Activated CD8-positive, alpha-beta memory T cell treated with anti-CD3 and anti-CD28 coated beads, Interleukin-2, amount 50 U/mL, for 24 hours (primary cell): ENCODE data around the gene AUTS2.

Experiments
- DNase-seq: peaks from one replicate; pipeline ENCODE4 v3.0.0-alpha.2; 2020; ENCODE audit errors: extremely low read depth

Gene AUTS2

DNA sequence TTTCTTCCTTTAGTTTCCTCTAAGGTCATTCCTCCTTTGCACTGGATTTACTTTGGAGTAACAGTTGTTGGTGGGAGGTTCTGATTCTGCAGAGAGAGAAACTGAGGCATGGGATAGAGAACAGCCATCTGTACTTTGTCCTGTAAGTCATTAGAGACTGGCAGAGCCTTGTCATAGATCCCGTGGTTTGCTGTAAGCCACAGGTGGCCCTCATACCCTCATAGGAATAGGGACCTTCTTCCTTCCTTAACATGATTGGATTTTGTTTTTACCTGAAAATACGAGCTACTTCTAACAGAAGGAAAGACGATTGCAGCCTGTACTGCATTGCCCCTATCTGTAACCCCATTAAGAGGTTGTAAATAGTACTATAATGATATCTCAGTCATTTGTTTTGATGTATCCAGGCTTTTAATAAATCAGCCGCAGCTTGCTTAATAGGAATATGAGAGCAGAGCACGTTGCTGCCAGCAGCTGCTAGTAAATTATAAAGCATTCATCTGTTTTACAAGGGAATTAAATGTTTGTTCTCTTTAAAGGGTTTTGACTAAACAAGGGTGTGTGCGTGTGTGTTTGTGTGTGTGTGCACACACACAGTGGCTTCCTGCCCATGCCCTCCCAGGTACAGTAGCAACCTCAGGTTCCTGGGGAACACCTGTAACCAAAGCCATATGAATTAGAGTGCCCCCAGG is 249.8 kb downstream of the AUTS2 start:
- DNase-seq = no peak

DNA sequence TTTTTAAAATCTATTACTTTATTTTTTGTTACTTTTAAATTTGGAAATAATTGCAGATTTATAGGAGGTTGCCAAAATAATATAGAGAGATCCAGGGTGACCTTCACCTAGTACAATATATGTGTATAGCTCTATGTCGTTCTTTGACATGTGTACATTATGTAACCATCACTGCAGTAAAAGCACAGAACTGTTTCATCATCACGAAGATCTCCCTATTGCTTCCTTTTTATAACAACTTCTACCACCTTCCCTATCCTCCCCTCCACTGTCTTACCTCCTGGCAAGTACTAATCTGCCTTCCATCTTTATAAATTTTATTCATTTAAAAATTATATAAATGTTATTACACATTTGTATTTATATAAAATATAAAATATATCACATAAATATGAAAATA is 251.0 kb downstream of the AUTS2 start:
- no peak for DNase-seq

DNA sequence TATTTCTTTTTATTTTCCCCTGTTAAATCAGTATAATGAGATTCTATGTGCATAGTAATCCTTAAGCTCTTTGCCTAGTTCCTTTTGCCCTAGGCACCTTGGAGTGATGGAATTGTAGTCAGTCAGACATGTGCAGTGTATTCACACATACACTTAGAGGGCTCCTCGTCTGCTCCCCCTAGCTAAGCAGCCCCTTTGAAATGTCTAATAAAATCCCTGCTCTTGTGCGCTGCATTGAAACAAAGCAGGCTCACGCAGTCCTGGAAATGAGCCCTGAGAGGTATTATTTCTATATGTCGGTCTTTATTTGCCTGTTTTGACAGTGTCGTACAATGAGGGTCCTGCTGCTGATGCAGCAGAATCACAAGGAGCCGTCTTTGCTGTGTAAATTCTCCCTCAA is 258.7 kb downstream of the AUTS2 start:
- DNase-seq = no peak

DNA sequence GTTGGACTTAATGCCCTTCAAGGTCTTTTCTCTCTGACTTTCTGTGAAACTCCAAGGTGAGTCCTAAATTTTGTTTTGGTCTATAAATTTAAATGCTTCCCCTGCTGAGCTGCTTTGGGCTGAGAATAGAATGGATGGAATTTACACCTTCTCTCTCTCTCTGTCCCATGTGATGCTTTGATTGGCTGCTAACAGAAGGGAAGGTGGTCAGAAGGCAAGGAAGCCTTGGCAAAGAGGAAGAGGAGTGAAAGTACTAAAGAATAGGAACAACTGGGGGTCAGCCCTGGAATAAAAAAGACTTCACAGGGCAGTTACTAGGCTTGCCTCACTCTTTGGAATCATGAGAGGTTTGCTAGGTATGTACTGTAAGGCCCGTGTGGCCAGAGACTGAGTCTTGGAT is 260.2 kb downstream of the AUTS2 start:
- no peak for DNase-seq

DNA sequence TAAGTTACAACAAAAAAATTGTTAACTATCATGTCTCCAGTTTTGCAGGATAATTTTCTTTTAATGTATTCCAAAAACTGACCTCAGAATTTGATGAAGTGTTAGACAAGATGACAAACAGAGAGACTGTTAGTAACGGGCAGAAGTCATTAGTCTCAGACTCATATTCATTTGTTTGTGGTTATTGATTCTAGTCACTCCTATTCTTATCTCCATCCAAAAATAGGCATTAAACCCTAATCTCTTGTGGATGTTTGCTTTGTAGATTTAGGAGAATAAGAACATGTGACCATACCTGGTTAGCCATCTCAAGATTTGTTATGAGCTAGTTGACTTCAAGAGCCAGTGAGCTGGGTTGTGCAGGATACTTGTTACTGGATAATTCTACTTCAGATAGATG is 261.1 kb downstream of the AUTS2 start:
- no peak for DNase-seq

DNA sequence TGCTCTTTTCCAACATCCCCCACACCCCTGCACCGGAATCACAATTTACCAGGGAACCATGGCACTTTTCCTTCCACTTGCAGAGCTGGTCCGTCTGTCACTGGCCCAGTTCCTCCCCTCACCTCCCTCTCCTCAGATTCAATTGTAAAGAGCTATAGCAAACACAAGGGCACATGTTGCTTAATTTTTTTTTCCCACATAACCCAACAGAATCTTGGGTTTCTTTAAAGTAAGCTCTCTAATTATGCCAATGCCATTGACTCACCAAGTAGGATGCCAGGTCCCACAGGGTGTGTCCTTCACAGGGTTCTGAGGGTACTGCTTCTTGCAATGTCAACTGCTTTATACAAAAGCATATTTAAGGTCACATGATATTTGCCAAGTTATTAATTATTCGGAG is 262.2 kb downstream of the AUTS2 start:
- DNase-seq = no peak

DNA sequence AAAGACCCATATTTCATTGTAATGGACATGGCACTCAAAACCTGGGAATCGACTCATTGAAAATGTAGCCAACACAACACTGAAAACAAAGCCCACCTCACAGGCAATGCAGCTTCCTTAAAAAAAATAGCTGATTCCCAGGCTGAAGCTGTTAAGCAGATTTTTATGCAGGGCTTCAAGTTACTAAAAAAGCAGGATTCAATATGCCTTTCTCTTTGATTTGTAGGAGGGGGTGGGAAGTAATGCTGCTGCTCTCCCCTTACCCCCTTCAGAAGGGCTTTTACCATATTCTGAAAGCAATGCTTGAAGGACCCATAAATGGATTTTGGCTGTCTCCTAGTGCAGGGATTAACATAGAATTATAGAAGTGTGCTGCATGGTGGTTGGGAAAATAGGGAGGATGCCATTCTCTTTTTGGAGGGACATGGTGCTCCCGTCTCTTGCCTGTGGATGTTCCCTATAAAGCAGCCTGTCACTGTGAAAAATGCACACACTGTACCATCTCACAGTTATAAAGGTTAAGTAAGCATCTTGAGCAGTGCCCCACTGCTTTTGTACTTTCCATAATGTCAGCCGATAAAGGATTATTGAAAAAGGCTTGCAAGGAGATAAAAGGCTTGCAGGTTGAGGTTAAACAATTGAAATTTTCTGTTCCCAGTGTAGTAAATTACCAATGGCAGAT is 262.8 kb downstream of the AUTS2 start:
- no peak for DNase-seq

DNA sequence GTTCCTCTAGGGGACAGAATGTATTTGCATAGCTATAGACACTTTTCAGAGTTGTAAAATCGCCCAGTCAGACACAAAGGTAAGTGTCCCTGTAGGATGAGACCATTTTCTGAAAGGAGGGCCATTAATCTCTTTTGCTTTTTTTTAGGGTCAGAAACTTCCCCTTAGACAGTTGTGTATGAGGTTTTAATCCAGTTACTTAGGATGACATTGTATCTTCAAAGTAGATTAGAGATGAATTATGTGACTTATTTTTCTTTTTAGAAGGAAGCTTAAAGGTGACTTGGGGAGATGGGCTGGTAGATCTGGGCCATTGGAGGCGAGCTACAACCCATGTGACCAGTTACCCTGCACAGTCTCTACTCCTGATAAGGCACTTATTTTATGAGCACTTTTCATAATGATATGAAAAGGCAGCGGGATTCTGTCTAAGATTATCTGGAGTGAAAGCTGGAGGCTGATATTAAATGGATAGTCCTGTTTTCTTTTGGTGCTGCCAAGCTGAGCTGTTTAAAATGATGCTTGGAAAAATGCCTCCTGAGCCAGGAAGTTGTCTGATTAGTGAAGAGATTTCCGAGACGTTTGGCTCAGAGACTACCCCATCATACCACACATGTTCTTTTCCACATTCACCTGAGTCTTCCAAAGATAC is 264.3 kb downstream of the AUTS2 start:
- no peak for DNase-seq

DNA sequence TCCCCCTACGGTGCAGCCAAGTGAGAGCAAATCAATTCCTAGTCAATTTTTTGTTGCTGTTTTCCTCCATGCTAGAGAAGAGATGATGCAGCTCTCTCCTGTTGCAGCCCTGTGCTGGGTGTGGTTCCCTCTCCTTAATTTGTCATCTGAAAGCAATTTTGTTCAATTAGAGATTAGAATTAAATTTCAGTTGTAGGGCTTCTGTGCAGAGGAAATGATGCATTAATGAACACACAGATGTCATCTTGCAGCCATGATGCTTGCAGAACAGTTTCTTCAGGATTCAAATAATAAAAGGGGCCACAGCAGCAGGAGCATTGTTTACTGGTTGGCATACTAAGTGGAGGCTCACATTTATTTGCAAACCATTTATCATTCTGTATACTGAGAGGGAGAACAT is 266.0 kb downstream of the AUTS2 start:
- no peak for DNase-seq

DNA sequence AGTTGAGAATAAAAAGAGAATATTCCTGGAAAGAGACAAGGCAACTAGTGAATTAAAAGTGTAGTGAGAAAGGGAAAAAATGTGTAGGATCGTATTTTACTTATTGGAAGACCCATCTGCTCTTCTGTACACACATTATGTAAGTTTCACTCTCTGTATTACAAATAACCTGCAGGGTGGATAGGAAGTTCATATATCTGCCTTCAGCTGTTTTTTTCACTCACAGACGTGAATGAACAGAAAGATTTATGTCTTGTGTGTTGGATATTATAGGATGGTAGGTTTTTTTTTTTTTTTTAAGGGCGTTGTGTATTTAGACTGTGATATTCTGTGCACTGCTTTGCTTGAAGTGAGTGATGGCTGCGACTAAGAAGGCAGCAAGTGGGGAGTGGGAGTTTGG is 266.5 kb downstream of the AUTS2 start:
- no peak for DNase-seq

DNA sequence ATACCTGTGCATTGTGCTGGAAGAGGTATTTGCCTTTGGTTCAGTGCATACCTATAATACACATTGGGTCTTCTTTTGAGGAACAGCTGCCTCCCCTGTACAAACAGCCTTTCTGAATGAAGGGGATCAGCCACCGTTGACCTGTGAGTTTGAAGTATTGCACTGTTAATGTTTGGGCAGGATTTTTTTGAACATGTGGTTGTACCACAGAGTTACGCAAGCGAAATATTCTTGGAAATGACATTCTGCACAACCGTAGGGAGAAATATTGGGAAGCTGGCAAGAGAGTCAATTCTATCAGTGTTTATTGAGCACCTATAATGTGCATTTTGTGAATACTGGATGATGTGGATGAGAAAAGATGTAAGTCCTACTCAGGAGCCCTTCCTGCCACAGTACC is 270.6 kb downstream of the AUTS2 start:
- DNase-seq = no peak

DNA sequence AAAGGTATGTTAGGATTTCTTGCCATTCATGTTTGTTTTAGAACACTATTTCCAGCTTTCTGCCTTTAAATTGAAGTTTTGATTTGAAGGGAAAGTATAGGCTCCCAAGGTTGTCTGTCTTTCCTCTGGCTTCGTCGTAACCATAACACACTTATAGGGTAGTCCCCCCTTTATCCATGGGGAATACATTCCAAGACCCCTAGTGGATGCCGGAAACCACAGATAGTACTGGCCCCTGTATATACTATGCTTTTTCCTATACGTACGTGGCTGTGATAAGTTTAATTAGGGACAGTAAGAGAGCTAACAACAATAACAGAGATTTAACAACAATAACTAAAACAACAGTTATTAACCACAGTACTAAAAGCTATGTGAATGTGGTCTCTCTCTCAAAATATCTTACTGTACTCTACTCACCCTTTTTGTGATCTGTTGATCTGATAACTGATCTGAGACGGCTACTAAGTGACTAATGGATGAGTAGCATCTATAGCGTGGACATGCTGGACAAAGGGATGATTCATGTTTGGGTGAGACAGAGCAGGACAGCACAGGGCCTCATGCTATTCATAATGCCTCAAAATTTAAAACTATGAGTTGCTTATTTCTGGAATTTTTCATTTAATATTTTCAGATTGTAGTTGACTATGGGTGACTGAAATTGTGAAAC is 273.1 kb downstream of the AUTS2 start:
- DNase-seq = no peak

DNA sequence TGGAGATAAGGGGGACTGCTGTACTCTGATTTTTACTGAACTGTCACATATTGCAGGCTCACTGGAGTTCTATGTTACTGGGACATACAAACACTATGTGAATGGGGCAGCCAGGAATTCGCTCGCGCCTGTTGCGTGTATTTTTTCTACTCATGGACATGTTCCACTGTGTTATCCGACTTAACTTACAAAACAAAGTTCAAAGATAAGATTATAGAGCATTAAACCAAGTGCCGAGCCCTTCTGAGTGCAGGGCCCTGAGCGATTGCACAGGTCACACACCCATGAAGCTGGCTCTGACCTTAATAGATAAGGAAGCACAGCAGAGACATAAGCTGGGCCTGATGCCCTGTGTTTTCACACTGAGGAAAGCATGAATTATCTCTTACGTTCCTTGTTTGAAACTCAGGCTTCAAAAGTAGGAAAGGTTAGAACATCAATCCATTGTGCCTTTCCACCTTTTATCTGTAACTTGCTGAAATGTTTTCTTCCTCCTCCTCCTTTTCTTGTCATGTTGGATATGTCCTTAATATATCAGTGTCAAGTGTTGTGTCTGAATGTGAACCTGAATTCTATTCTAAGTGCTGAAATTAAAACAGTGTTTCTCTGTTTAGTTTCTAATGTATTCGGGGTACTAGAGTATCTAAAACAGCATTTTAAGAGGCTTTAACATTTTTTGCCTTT is 273.8 kb downstream of the AUTS2 start:
- no peak for DNase-seq

DNA sequence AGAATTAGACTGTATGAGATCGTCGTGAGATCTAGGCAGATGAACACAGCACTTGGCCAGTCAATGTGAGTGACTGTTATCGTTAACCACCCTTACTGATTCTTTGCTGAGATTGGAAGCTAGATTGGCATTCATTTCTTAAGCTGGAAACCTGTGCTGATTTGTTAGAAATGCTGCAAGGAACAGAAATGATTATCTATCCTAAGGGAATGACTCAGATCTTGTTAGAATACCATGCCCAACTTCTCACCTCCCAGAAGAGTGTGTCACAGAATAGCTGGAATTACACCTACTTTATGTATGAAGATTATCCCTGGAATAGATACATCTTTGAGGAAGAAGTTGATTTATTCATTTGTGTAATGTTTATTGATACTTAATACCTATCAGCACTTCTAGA is 275.2 kb downstream of the AUTS2 start:
- DNase-seq = no peak

DNA sequence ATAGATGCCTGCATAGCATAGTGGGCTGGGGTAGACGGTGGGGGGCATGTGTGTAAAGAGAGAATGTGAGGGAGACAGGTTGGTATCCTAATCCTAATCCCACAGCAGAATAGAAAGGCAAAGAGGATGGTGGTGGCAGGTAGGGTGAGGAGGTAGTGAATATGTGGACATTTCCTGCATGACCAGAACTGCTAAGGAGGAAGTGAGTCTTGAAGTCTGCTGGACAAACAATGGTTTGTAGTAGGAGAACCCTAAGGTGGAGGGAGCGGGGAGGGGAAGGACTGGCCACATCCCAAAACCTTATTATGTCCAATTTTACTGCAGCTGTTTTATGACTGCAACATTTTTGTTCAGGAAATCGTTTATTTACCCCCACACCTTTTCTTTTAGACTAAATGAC is 279.7 kb downstream of the AUTS2 start:
- no peak for DNase-seq

DNA sequence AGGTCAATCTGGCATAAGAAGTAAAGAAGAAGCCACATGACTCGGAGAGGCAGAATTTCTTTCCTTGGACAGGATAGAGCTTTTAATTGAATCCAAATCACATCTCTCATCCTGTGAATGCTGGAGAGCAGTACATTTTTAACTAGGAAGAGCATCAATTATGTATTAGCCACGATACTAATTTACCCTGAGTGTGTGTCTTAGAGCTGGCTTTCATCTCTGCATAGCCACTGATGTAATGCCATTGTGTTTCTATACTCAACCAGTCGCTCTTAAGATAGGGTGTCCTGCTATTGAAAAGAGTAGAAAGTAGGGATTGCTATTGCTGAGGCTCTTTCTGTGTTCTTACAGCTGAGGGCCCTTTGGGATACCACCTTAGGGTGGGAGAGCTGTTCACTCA is 280.3 kb downstream of the AUTS2 start:
- no peak for DNase-seq

DNA sequence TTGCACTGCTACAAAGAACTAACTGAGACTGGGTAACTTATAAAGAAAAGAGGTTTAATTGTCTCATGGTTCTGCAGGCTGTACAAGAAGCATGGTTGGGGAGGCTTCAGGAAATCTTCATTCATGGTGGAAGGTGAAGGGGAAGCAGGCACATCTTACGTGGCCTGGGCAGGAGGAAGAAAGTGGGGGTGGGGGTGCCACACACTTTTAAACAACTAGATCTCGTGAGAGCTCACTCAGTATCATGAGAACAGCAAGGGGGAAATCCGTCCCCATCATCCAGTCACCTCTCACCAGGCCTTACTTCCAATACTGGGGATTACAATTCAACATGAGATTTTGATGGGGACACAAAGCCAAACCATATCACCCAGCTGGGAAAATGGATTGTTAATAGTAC is 281.7 kb downstream of the AUTS2 start:
- no peak for DNase-seq

DNA sequence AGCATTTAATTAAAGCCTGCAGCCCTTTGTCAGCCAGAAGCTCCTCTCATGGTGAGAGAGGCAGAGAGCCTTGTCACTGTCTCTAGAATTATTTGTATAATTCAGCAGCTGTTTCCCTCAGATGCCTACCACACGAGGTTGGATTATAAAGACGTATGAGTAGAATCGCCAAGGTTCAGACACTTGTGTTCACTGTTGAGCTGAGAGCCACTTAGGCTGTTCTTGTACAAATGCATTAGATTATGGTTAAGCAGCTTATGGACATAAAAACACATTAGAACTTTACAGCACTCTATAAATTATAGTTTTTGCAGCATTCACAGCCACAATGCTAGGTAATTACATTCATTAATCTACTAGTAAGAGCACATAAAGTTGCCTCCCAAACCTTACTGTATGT is 282.6 kb downstream of the AUTS2 start:
- DNase-seq = no peak

DNA sequence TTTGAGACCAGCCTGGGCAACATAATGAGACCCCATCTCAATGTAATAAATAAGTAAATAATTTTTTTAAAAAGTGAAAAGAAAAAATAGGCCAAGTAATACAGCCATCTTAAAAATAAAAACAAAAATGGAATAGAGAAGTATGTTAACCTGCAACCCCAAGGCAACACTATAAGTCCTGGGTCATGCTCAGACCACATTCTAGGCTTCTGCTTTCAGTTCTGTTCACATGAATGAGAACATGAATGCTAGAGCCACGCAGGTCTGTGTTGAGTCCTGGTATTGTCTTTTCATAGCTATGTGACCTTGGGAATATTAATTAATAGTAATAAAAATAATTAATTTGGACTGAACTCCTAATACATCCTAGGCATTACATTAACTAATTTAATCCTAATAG is 284.0 kb downstream of the AUTS2 start:
- no peak for DNase-seq

DNA sequence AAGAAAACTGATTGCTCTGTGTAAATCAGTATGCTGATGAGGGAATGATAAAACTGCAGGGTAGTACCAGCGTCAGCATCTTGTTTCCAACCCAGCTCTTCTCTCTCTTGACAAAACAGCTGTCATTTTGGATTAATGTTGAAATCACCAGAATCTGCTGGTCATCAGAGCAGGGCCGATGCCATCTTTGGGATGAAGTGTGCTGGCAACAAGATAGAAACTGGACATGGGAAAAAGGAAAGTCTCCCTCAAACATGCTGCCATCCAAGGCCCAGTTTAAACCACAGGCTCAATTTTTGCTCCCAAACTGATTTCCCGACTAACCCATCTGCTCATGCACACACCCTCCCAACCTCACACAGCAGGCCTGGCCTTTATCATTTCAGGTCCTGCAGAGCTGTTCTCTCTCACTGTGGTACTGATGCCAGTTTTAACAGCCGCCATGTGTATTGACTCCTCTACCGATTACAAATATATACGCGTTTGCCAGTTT is 285.2 kb downstream of the AUTS2 start:
- DNase-seq = no peak

DNA sequence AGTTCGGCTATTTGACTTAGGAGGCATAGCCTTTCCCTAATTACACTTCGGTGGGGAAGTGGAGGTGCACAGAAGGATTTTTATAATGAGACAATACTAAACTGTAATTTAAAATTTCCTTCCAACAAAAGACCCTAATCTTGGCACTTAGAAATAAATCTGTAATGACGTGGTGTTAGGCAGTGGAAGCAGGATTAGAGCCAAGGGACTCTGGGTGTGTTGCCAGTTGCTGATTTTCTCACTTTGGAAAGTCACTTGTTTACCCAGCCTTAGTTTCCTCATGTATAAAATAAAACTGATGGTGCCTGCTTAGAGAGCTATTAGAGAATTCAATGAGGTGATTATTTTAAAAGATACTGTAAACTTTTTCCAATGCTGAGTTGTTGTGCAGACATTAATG is 287.2 kb downstream of the AUTS2 start:
- DNase-seq = no peak

DNA sequence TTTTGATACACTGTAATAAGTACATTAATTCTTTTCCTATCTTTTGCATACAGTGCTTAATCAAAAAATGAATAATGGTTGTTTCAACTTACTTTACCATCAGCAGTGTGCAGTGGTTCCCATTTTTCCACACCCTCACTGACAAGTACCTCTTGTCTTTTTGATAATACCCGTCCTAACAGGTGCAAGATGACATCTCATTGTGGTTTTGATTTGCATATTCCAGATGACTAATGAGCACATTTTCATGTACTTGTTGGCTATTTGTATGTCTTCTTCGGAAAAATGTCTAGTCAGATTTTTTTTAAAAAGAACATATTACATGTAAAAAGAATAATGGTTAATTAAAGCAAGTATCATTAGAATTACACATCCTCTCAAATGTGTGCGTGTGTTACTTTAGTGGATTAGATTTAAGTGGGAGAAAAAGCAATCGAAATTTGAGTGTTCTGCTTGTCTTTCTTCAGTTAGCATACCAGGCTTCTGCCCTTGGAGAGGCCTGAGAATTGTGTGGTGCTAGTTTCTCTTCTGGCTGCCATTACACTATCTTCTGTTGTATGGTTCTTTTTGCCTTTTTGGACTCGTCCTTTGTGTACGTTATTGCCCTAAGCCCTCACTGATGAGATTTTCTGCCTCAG is 291.2 kb downstream of the AUTS2 start:
- DNase-seq = no peak
